ENCODE results near the gene SLC25A42.

Gene SLC25A42

GRCh38 chr19:19032420-19033175 lies 31.2 kb upstream of the SLC25A42 start:
- Histone ChIP-seq H3K36me3 (ENCODE audit: low read depth) (peaks cover 42% of the 10 kb centered on the region), H3K27ac (ENCODE audit: poor library complexity, severe bottlenecking) (peak overlapping the region; percentile 70), H3K9me3 (ENCODE audit: severe bottlenecking) (no peaks in the 10 kb centered on the region), H3K4me3 (ENCODE audit: severe bottlenecking) (peak overlapping the region; percentile 96), H3K4me1 (ENCODE audit: insufficient read depth, poor library complexity, severe bottlenecking) (peaks cover 2% of the 10 kb centered on the region), H3K27me3 (ENCODE audit: insufficient read depth, poor library complexity, severe bottlenecking) (no peaks in the 10 kb centered on the region)
- no peak for TF ChIP-seq CTCF (IDR thresholded peaks at IDR 0.05; ENCODE audit: poor library complexity, severe bottlenecking)
- peak; percentile 75 for ATAC-seq (ENCODE audit: low read depth)
- DNase-seq (ENCODE audit: low spot score), result no peak

GRCh38 chr19:19033176-19033425 lies 30.7 kb upstream of the SLC25A42 start:
- Histone ChIP-seq H3K4me1 (ENCODE audit: insufficient read depth, poor library complexity, severe bottlenecking) (peaks cover 2% of the 10 kb centered on the region), H3K36me3 (ENCODE audit: low read depth) (peaks cover 42% of the 10 kb centered on the region), H3K4me3 (ENCODE audit: severe bottlenecking) (peak overlapping the region; percentile 96), H3K9me3 (ENCODE audit: severe bottlenecking) (no peaks in the 10 kb centered on the region), H3K27me3 (ENCODE audit: insufficient read depth, poor library complexity, severe bottlenecking) (no peaks in the 10 kb centered on the region), H3K27ac (ENCODE audit: poor library complexity, severe bottlenecking) (peak overlapping the region; percentile 70)
- peak; percentile 11; the same call in 2 of the 3 replicates for ATAC-seq (ENCODE audit: low read depth)
- DNase-seq (ENCODE audit: low spot score), result no peak
- TF ChIP-seq CTCF (IDR thresholded peaks at IDR 0.05; ENCODE audit: poor library complexity, severe bottlenecking), result no peak

GRCh38 chr19:19033426-19034203 lies 30.2 kb upstream of the SLC25A42 start, which contains the start of the genes ARMC6 and SUGP2:
ARMC6 (plus strand) TSS chr19:19033603; CDS start chr19:19034210, 607 bp downstream.
SUGP2 (minus strand) TSS chr19:19033517; CDS start chr19:19031071, 2,446 bp downstream.
- Histone ChIP-seq H3K27me3 (ENCODE audit: insufficient read depth, poor library complexity, severe bottlenecking) (no peaks in the 10 kb centered on the region), H3K4me1 (ENCODE audit: insufficient read depth, poor library complexity, severe bottlenecking) (peaks cover 2% of the 10 kb centered on the region), H3K36me3 (ENCODE audit: low read depth) (peaks cover 42% of the 10 kb centered on the region), H3K27ac (ENCODE audit: poor library complexity, severe bottlenecking) (peak within 1 kb of the TSS; percentile 70), H3K9me3 (ENCODE audit: severe bottlenecking) (no peaks in the 10 kb centered on the region), H3K4me3 (ENCODE audit: severe bottlenecking) (peak within 1 kb of the TSS; percentile 96)
- DNase-seq (ENCODE audit: low spot score), result no peak
- peak; percentile 75 for ATAC-seq (ENCODE audit: low read depth)
- TF ChIP-seq CTCF (IDR thresholded peaks at IDR 0.05; ENCODE audit: poor library complexity, severe bottlenecking), result no peak

GRCh38 chr19:19034204-19034624 lies 29.6 kb upstream of the SLC25A42 start:
- ATAC-seq (ENCODE audit: low read depth) (peak; percentile 75), DNase-seq (ENCODE audit: low spot score) (no peak)
- peak overlapping the region; percentile 96 for H3K4me3 ChIP-seq (ENCODE audit: severe bottlenecking)
- H3K9me3 ChIP-seq (ENCODE audit: severe bottlenecking), result no peaks in the 10 kb centered on the region
- no peaks in the 10 kb centered on the region for H3K27me3 ChIP-seq (ENCODE audit: insufficient read depth, poor library complexity, severe bottlenecking)
- peak overlapping the region; percentile 70 for H3K27ac ChIP-seq (ENCODE audit: poor library complexity, severe bottlenecking)
- peaks cover 2% of the 10 kb centered on the region for H3K4me1 ChIP-seq (ENCODE audit: insufficient read depth, poor library complexity, severe bottlenecking)
- no peak for TF ChIP-seq CTCF (IDR thresholded peaks at IDR 0.05; ENCODE audit: poor library complexity, severe bottlenecking)
- H3K36me3 ChIP-seq (ENCODE audit: low read depth), result peaks cover 37% of the 10 kb centered on the region

Data from RWPE2 (cell line).